OCI-LY1 (cell line): ENCODE results near the gene NUP188.
"Not testable (repeated sequence)": the region's sequence is repeated elsewhere in the genome, so short reads cannot be mapped to it uniquely, and the experiment has no call there.

Experiments used
- H2AFZ ChIP-seq: fragments of 200-600 bp; sonication (generic), shearing (Covaris generic); 2 replicates; pipeline ENCODE4 v1.6.0; 2014; ENCODE audit warnings: antibody characterized with exemption, mild to moderate bottlenecking, low read length
- H3F3A ChIP-seq: fragments of 200-600 bp; sonication (generic), shearing (Covaris generic); 2 replicates; pipeline ENCODE4 v1.6.0; 2014; ENCODE audit warnings: mild to moderate bottlenecking, antibody characterized with exemption, low read length, moderate library complexity; ENCODE audit not compliant: insufficient read depth
- H3K27ac ChIP-seq: fragments of 200-600 bp; sonication (generic); 2 replicates; pipeline ENCODE4 v1.5.1; 2014; ENCODE audit warnings: low read length, mixed run types, mild to moderate bottlenecking, low read depth; ENCODE audit not compliant: poor library complexity, severe bottlenecking
- H3K27me3 ChIP-seq: fragments of 200-600 bp; sonication (generic); 2 replicates; pipeline ENCODE4 v1.6.0; 2014; ENCODE audit warnings: antibody characterized with exemption, mild to moderate bottlenecking, low read length, moderate library complexity; ENCODE audit not compliant: insufficient read depth
- H3K36me3 ChIP-seq: fragments of 200-600 bp; sonication (generic); 2 replicates; pipeline ENCODE4 v1.6.1; 2014; ENCODE audit warnings: mild to moderate bottlenecking, antibody characterized with exemption, low read length, moderate library complexity, mixed read lengths; ENCODE audit not compliant: insufficient read depth
- H3K4me1 ChIP-seq: fragments of 200-600 bp; sonication (generic); 2 replicates; pipeline ENCODE4 v1.5.1; 2014; ENCODE audit warnings: mild to moderate bottlenecking, low read length, moderate library complexity; ENCODE audit not compliant: insufficient read depth, severe bottlenecking
- H3K4me2 ChIP-seq: fragments of 200-600 bp; sonication (generic), shearing (Covaris generic); 2 replicates; pipeline ENCODE4 v1.6.1; 2014; ENCODE audit warnings: low read length
- H3K4me3 ChIP-seq: fragments of 200-600 bp; sonication (generic); 2 replicates; pipeline ENCODE4 v1.5.1; 2014; ENCODE audit warnings: low read length, low read depth, mild to moderate bottlenecking, mixed read lengths; ENCODE audit not compliant: poor library complexity, severe bottlenecking
- H3K79me2 ChIP-seq: fragments of 200-600 bp; shearing (Covaris generic); 2 replicates; pipeline ENCODE4 v1.6.1; 2016; ENCODE audit warnings: mixed run types, low read length, mixed read lengths; ENCODE audit not compliant: insufficient read depth
- H3K9ac ChIP-seq: fragments of 200-600 bp; sonication (generic), shearing (Covaris generic); 2 replicates; pipeline ENCODE4 v1.6.1; 2014; ENCODE audit warnings: mild to moderate bottlenecking, low read length, mixed read lengths
- H3K9me2 ChIP-seq: fragments of 200-600 bp; sonication (generic), shearing (Covaris generic); 2 replicates; pipeline ENCODE4 v1.6.1; 2014; ENCODE audit warnings: low read depth, mild to moderate bottlenecking, low read length, mixed read lengths
- H3K9me3 ChIP-seq: fragments of 200-600 bp; shearing (Covaris generic); 2 replicates; pipeline ENCODE4 v1.6.1; 2014; ENCODE audit warnings: low read length, mixed read lengths
- H4K20me1 ChIP-seq: fragments of 200-600 bp; sonication (generic), shearing (Covaris generic); 2 replicates; pipeline ENCODE4 v1.6.0; 2016; ENCODE audit warnings: mild to moderate bottlenecking, low read length; ENCODE audit not compliant: insufficient read depth
- EZH2 ChIP-seq: fragments of 200-600 bp; sonication (generic), shearing (Covaris generic); IDR thresholded peaks from 2 replicates; pipeline ENCODE4 v1.8.0; 2017; ENCODE audit warnings: borderline replicate concordance, mixed run types, mild to moderate bottlenecking, antibody characterized with exemption, low read length, moderate library complexity, mixed read lengths
- TF ChIP-seq, protein P1 (sequence below): fragments of 200-600 bp; sonication (generic), shearing (Covaris generic); IDR thresholded peaks from 2 replicates; pipeline ENCODE4 v1.5.1; 2017; ENCODE audit warnings: mild to moderate bottlenecking, antibody characterized with exemption, low read length, moderate library complexity, mixed read lengths

NUP188 gene

DNA sequence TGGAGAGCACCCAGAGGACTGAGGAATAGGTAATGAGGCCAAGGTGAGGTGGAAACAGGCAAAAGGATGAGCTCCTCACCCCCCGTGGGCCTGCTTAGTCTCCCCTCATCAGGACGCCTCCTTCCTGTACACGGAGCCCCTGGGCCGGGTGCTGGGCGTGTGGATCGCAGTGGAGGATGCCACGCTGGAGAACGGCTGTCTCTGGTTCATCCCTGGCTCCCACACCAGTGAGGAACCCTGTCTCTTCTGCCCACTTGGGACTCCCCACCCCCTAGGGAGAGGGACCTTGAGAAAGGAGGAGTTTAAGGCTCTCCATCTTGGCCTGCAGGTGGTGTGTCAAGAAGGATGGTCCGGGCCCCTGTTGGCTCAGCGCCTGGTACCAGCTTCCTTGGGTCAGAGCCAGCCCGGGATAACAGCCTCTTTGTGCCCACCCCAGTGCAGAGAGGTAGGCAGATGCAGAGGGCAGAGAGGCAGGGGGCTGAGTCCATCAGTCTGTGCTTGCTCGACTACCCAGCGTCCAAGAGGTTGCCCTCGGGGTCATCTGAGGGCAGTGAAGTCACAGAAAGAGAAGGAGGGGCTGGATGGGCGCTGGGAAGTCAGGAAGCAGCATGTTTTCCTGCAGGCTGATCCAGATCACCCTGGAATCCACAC is 7.1 kb upstream of the NUP188 start:
- no peak overlapping the region for H3K9ac ChIP-seq

DNA sequence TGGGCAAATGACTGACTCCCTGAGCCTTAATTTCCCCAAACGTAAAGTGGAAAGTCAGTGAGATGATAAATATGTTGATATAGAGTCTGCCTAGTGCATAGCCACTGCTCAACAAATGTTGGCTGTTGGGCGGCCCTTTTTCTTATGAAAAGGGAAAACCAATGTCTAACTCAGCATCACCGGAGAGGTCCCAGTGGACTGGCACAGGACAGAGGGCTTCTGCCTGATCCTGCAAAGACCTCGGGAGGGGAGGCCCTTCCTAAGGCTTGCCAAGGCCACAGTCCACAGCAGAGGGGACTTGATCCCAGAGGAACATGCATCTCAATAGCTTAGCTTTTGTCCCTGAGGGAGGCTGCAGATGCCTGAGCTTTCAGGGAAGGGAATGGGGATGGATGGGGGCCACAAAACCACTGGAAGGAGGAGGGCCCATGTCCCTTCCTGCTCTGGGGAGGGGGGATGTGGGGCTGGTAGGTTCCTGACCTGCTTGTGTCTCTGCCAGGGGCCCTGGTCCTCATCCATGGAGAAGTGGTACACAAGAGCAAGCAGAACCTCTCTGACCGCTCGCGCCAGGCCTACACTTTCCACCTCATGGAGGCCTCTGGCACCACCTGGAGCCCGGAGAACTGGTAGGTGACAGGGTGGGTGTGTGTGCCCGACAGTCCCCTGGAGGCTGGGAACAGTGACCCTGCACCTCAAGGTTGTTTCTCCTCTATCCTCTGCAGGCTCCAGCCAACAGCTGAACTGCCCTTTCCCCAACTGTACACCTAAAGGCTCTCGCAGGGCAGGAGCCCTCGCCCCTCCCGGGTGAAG is 6.3 kb upstream of the NUP188 start:
- Histone ChIP-seq H3K9me3 (no peaks in the 10 kb centered on the region), H2AFZ (no peak overlapping the region), H3K79me2 (no peaks in the 10 kb centered on the region), H3K27me3 (no peaks in the 10 kb centered on the region), H3K4me3 (no peak overlapping the region), H3F3A (no peaks in the 10 kb centered on the region), H3K36me3 (no peaks in the 10 kb centered on the region), H3K27ac (no peak overlapping the region), H3K4me1 (peaks cover under 1% of the 10 kb centered on the region), H3K4me2 (no peak overlapping the region), H3K9me2 (no peaks in the 10 kb centered on the region), H3K9ac (no peak overlapping the region), H4K20me1 (no peaks in the 10 kb centered on the region)
- TF ChIP-seq, protein P1, sequence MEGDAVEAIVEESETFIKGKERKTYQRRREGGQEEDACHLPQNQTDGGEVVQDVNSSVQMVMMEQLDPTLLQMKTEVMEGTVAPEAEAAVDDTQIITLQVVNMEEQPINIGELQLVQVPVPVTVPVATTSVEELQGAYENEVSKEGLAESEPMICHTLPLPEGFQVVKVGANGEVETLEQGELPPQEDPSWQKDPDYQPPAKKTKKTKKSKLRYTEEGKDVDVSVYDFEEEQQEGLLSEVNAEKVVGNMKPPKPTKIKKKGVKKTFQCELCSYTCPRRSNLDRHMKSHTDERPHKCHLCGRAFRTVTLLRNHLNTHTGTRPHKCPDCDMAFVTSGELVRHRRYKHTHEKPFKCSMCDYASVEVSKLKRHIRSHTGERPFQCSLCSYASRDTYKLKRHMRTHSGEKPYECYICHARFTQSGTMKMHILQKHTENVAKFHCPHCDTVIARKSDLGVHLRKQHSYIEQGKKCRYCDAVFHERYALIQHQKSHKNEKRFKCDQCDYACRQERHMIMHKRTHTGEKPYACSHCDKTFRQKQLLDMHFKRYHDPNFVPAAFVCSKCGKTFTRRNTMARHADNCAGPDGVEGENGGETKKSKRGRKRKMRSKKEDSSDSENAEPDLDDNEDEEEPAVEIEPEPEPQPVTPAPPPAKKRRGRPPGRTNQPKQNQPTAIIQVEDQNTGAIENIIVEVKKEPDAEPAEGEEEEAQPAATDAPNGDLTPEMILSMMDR: no peak
- TF ChIP-seq EZH2: no peak

More for the DNA sequence above, 7.1 kb upstream of the NUP188 start:
- TF ChIP-seq, protein P1: no peak
- TF ChIP-seq EZH2: no peak
- no peak overlapping the region for H3K4me2 ChIP-seq
- no peaks in the 10 kb centered on the region for H3K9me3 ChIP-seq
- H2AFZ ChIP-seq: no peak overlapping the region
- no peak overlapping the region for H3K4me3 ChIP-seq
- H3K4me1 ChIP-seq: no peaks in the 10 kb centered on the region
- H3K79me2 ChIP-seq: no peaks in the 10 kb centered on the region
- no peak overlapping the region for H3K27ac ChIP-seq
- H3K36me3 ChIP-seq: no peaks in the 10 kb centered on the region
- no peaks in the 10 kb centered on the region for H3K9me2 ChIP-seq
- H3F3A ChIP-seq: no peaks in the 10 kb centered on the region
- no peaks in the 10 kb centered on the region for H4K20me1 ChIP-seq
- no peaks in the 10 kb centered on the region for H3K27me3 ChIP-seq

DNA sequence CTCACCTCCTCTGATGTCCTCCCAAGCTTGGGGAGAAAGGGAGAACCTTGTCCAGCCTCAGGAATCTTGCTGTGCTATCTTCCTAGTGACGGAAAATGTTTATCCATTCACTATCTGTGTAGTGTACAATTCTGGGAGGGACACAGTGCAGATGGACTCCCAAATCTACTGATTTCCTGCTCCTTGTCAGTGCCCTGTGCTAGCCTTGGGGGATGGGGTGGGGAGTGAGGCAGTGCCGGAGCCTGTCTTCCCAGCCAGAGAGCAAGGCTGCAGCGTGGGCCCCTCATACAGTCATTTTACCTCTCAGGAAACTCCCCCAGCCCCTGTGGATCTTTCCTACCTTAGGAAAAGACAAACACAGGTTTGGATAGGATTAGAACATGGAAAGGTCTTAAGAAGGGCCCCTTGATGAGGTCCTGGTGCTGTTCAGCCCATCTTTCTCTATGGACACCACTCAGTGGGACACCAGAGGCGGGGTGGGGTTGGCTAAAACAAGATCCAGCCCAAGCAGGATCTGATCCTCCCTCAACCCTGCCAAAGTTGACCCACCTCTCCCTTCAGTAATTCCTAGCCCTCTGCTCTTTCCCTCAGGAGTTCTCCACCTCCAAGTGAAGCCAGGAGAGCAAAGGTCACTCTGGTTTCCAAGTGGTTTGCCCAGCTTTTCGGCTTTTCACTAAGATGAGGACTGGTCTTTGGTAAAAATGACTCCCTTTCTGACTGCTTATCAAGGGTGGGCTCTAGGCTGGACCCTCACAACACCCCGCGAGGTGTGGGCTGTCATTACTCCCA is 3.5 kb upstream of the NUP188 start:
- Histone ChIP-seq H3F3A (no peaks in the 10 kb centered on the region), H3K9me2 (no peaks in the 10 kb centered on the region), H3K4me3 (no peak overlapping the region), H2AFZ (no peak overlapping the region), H3K36me3 (no peaks in the 10 kb centered on the region), H3K9ac (no peak overlapping the region), H3K4me2 (no peak overlapping the region), H3K9me3 (no peaks in the 10 kb centered on the region), H3K4me1 (peaks cover 13% of the 10 kb centered on the region), H4K20me1 (no peaks in the 10 kb centered on the region), H3K27me3 (no peaks in the 10 kb centered on the region), H3K27ac (no peak overlapping the region), H3K79me2 (peaks cover 6% of the 10 kb centered on the region; the same call in 1 of the 2 replicates)
- TF ChIP-seq EZH2: no peak

DNA sequence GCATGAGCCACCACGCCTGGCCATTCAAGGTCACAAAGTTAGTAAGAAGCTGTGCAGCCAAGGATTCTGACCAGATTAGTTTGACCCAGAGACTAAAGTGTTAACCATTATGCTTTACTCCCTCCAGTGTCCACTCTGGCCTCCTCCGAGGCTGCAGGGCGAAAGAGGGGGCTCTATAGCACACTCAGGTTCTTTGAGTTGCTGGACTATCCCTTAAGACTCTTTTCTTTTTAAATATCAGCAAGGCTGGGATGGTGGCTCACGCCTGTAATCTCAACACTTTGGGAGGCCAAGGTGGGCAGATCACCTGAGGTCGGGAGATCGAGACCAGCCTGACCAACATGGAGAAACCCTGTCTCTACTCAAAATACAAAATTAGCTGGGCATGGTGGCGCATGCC is 2.5 kb upstream of the NUP188 start:
- H3K79me2 ChIP-seq, H3K9ac ChIP-seq, H3K27me3 ChIP-seq, H3K27ac ChIP-seq, H3K9me2 ChIP-seq, H4K20me1 ChIP-seq, H2AFZ ChIP-seq, H3K9me3 ChIP-seq, H3K4me3 ChIP-seq, H3K4me2 ChIP-seq, H3F3A ChIP-seq, H3K36me3 ChIP-seq: not testable (repeated sequence)
- H3K4me1 ChIP-seq: peaks cover 13% of the 10 kb centered on the region
